Activated T-cell treated with anti-CD3 and anti-CD28 coated beads, Interleukin-2, amount 50 U/mL, for 48 hours (primary cell): ENCODE measurements around the gene CDT1.
"Not testable (repeated sequence)": the region's sequence is repeated elsewhere in the genome, so short reads cannot be mapped to it uniquely, and the experiment has no call there.

Source experiments
- DNase-seq, 2 experiments: peaks; one replicate each; pipeline ENCODE4 v3.0.0-alpha.2; 2020

The CDT1 gene

GRCh38 chr16:88784074-88784855, 19.3 kb upstream of the CDT1 start:
- DNase-seq, result peak; percentile 63 to 74

DNA sequence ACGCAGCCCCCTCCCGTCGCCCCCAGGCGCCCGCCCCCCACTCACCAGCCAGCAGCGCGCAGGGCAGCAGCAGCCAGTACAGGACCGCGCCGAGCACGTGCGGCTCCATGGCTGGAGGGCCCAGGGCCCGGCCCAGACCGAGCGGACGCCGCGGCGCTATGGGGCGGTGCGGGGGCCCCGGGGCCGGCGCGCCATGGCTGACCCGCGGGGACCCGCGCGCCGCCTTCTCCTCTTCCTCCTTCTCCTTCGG, 18.8 kb upstream of the CDT1 start:
- DNase-seq, result no peak

- DNase-seq, result peak; percentile 84 to 85
These were observed 18.3 kb upstream of the CDT1 start, which contains the start of gene PIEZO1 for GRCh38 chr16:88785106-88785924. PIEZO1 (minus strand) TSS chr16:88785220; CDS start chr16:88784964, 256 bp downstream.

DNA sequence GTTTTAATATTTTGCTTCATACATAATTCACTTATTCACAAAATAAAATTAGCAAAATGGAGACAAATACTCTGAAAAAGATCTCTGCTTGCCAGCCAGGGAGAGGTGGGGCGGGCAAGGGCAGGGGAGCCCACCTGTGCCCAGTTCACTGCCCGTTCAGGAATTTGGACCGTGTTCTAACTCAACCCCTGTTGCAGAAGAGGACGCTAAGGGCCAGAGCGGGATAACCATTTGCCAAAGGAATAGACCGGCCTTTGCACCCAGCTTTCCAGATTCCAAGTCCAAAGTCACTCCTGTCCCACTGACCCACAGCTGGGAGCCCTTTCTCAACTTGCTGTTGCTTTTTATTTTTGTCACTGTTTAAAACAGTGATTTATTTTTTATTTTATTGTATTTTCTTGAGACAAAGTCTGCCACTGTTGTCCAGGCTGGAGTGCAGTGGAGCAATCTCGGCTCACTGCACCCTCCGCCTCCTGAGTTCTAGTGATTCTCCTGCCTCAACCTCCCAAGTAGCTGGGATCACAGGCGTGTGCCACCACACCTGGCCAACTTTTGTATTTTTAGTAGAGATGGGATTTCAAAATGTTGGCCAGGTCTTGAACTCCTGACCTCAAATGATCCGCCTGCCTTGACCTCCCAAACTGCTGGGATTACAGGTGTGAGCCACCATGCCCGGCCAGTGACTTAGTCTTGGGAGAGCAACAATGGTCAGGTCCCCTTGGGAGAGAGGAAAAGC, 15.8 kb upstream of the CDT1 start:
- DNase-seq, result no peak

- not testable (repeated sequence) for DNase-seq
These were observed 14.8 kb upstream of the CDT1 start for GRCh38 chr16:88788749-88789148.

DNA sequence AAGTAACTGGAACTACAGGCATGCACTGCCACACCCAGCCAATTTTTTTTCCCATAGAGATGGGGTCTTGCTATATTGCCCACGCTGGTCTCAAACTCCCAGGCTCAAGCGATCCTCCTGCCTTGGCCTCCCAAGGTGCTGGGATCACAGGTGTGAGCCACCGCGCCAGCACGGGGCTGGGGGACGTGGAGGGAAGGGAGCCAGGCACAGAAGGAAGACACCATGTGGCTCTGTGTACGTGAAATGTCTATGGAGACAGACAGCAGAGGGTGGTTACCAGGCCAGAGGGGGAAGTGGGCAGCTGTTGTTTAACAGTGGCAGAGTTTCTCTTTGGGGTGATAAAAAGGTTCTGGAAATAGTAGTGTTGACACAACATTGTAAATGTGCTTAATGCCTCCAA, 14.0 kb upstream of the CDT1 start:
- no peak for DNase-seq

DNA sequence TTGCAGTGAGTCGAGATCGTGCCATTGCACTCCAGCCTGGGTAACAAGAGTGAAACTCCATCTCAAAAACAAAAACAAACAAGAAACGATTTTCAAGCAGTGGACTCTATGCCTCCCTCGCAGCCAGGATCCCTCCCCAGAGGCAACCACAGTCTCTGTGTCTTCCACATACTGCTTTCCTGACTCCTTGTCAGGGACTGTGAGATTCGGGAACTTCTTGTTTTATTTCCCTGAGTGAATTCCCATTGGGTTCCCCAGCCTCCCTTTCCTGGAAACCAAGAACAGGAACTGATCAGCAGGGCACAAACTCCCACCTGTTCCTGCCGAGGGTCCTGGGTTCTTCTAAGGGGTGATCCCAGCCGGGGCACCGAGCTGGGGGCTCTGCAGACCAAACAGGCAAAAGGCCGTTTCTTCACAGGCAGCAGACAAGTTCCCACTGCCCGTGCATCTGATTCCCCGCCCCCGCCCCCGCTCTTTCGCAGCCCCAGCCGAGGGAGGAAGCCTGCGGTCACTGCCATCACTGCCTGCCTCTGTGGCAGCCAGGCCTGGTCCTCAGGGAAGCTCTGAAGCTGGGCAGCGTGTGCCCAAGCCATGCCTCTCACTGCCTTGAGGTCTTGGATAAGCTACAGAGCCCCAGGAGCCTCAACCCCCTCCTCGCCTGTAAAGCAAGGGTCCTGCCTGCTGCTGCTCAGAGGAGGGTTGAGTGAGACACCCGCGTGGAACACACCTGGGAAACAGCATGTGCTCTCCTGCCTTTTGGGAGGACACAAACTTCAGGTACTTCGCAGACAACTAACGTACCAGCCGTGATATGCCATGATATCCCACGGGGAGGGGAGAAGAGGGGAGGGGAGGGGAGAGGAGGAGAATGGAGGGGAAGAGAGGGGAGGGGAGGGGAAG, 13.0 kb upstream of the CDT1 start:
- peak; percentile 78 to 83 for DNase-seq

- peak in 1 of 2 experiments; percentile 40 for DNase-seq
These were observed 11.5 kb upstream of the CDT1 start for GRCh38 chr16:88792078-88792550.

DNA sequence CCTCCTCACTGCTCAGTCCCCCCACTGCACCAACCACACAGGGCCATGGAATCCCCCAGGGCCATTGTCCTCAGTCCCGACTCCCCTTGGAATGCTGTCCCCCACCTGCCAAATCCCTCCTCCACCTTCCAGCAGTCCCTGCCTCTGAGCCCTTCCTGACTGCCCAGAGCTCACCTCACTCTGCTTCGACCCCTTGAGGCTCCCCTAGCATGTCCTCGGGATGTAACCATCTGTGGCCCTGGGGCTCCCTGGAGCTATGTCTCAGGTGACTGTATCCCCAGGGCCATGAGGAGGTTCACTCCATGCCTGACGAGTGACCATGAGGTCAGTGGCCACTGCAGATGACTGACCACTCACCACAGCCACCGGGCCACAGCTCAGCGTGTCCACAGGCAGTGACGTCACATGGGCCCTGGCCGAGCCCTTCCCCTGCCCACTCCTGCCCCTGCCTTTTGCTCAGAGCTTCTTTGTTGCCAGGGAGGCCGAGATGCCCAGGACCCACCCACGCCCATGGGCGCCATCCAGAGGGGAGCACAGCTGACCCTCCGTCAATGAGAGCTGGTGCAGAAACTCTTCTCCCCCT, 10.8 kb upstream of the CDT1 start:
- no peak for DNase-seq

- DNase-seq, result peak in 1 of 2 experiments; percentile 47
These were observed 10.2 kb upstream of the CDT1 start for GRCh38 chr16:88793251-88793954.

GRCh38 chr16:88796278-88796677, 7.3 kb upstream of the CDT1 start:
- no peak for DNase-seq

- no peak for DNase-seq
These were observed 5.5 kb upstream of the CDT1 start for GRCh38 chr16:88798073-88798472.

DNA sequence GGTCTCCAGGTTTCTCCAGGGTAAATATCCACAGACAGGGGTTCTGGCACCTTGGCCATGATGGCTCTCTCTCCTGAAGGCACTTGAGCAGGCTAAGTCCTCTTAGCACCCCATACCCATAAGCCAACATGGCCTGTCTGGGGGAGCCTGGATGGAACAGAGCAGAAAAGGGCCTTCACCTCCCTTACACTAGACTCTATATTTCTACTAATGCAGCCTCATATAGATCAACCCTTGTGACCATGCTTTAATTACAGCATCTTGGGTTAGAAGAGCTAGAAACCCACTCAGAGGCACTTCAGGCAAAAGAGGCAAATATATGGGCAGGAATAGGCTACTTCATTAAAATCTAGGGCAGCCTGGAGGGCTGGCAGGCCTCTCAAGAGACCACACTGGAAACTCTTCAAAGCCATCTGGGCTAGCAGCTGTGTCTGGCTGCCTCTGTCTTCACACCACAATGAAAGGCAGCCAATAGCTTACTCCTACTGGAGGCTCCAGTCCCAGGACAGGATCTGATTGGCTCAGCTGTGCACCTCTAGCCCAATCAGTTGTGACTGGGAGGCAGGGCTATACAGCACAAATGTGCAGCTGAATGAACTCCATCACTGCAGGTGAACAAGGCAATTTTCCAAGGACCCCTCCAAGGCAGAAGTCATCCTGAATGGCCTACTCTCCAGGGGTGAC, 4.7 kb upstream of the CDT1 start:
- no peak for DNase-seq

DNA sequence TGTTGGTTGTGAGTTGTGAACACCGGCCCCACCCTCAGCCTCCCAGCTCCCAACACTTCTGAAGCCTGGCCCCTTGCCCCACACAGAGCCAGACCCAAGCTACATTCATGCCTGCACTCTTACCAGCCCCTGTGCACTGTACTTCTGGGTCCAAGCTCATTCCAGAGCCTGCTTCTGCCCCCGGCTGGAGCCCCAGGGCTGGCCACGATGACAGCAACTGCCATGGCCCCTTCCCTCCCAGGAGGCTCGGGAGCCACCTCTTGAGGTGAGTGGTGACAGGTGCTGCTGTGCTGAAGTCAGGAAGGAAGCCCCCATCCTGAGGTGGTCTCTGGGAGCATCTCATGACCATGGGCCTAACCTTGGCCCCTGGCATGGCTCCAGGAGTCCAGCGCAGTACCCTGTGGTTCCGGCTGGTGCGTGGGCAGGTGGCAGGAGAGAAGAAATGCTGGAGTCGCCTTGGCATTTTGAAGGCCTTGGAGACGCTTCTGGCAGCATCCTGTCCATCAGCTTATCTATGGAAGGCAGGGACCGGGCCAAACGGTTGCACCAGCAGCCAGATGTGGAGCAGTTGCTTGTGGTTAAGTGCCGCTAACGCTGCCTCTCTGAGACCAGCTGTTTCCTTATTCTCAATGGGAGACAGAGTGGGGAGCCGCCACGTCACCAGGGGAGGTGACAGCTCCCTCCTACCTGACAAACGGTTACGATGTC, 3.9 kb upstream of the CDT1 start:
- DNase-seq, result no peak

GRCh38 chr16:88800277-88800592, 3.4 kb upstream of the CDT1 start:
- no peak for DNase-seq

DNA sequence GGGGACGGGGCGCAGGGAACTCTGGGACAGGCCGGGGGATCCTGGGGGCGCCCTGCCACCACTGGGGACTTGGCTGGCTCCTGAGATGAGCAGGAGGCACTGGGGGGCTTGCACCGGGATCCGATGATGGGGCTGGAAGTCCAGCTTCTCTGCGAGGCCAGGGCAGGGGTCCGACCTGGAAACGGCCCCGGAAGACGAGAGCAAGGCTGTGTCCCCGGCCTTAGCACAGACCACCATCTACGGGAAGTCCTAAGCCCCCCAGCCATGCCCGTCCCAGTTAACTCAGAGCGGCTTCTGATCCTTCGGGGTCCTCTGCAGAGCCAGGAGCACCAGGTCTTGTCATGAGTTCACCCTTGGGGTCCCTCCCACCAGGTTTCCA, 573 bp downstream of the CDT1 start:
- peak in 1 of 2 experiments; percentile 46 for DNase-seq

- DNase-seq, result peak; percentile 61 to 71
These were observed 1.2 kb downstream of the CDT1 start for GRCh38 chr16:88804552-88805339.

DNA sequence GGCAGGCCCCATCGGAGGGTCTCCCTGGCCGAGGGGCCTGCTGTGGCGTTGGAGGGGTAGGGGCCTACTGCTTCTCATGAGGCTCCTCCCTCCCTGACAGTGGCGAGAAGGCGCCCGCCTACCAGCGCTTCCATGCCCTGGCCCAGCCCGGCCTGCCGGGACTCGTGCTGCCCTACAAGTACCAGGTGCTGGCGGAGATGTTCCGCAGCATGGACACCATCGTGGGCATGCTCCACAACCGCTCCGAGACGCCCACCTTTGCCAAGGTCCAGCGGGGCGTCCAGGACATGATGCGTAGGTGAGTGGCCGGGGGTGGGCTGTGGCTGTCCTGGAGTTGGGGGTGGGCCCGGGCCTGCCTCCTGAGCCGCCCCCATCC, 1.7 kb downstream of the CDT1 start:
- no peak for DNase-seq

DNA sequence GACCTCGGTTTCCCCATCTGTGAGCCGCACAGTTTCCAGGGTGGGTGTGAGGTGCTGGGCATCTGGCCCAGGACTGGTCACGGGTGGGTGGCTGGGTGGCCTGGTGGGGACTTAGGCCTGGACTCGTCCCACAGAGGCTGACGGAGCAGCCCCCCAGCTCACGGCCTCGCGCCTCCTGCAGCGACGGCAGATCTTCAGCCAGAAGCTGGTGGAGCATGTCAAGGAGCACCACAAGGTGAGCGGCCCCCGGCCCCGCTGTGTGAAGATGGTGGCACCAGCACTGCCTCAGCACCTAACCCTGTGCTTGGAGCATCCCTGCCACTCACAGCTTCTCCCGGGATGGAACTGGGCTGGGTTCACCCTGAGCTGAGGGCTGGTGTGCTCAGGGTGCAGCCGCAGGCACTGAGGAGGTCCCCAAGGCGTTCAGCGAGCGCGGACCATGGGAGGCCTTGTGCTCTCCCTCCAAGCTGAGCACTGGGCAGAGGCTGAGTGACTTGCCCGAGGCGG, 2.4 kb downstream of the CDT1 start:
- DNase-seq, result no peak
